Stimulated activated naive CD4-positive, alpha-beta T cell (primary cell): ENCODE results near the gene OTC.

Experiments used
- DNase-seq, 6 experiments: peaks; one replicate each; lab custom pipeline; 2025; lab: John Stamatoyannopoulos, UW

Gene OTC

GRCh38 chrX:38357747-38358673 is 5.6 kb downstream of the OTC start:
- DNase-seq = no peak

GRCh38 chrX:38363046-38363445 is 10.6 kb downstream of the OTC start:
- DNase-seq = no peak

GRCh38 chrX:38365954-38366353 is 13.6 kb downstream of the OTC start:
- no peak for DNase-seq

- DNase-seq = no peak
These were observed 16.4 kb downstream of the OTC start for GRCh38 chrX:38368774-38369173.

- no peak for DNase-seq
These were observed 19.2 kb downstream of the OTC start for GRCh38 chrX:38371641-38372040.

GRCh38 chrX:38374431-38374830 is 22.0 kb downstream of the OTC start:
- no peak for DNase-seq

GRCh38 chrX:38375891-38376290 is 23.5 kb downstream of the OTC start:
- no peak for DNase-seq

GRCh38 chrX:38376747-38377146 is 24.3 kb downstream of the OTC start:
- DNase-seq = no peak

GRCh38 chrX:38379088-38379487 is 26.7 kb downstream of the OTC start:
- no peak for DNase-seq

GRCh38 chrX:38382663-38383062 is 30.3 kb downstream of the OTC start:
- DNase-seq = no peak

- no peak for DNase-seq
These were observed 48.0 kb downstream of the OTC start for GRCh38 chrX:38400389-38400910.

GRCh38 chrX:38402118-38402517 is 49.7 kb downstream of the OTC start:
- no peak for DNase-seq

- DNase-seq = no peak
These were observed 51.4 kb downstream of the OTC start for GRCh38 chrX:38403834-38404233.

- no peak for DNase-seq
These were observed 54.7 kb downstream of the OTC start for GRCh38 chrX:38407126-38407525.

- DNase-seq = no peak
These were observed 56.9 kb downstream of the OTC start for GRCh38 chrX:38409289-38409688.

- no peak for DNase-seq
These were observed 74.4 kb downstream of the OTC start for GRCh38 chrX:38426785-38427184.

GRCh38 chrX:38431525-38431924 is 79.1 kb downstream of the OTC start:
- no peak for DNase-seq

- no peak for DNase-seq
These were observed 82.7 kb downstream of the OTC start for GRCh38 chrX:38435130-38435529.

GRCh38 chrX:38437093-38437492 is 84.7 kb downstream of the OTC start:
- no peak for DNase-seq

- DNase-seq = no peak
These were observed 85.9 kb downstream of the OTC start for GRCh38 chrX:38438321-38438720.

- no peak for DNase-seq
These were observed 100.2 kb downstream of the OTC start for GRCh38 chrX:38452603-38453002.

GRCh38 chrX:38458071-38458470 is 105.7 kb downstream of the OTC start:
- no peak for DNase-seq

- DNase-seq = no peak
These were observed 109.9 kb downstream of the OTC start for GRCh38 chrX:38462257-38462656.

GRCh38 chrX:38465686-38466085 is 113.3 kb downstream of the OTC start:
- no peak for DNase-seq
